Liver (tissue), 3 donors: ENCODE results near the gene DIAPH3.

ENCODE experiments used
- ATF3 ChIP-seq: IDR thresholded peaks from 2 replicates; pipeline ENCODE4 v1.6.1; 2016; ENCODE audit warnings: antibody characterized with exemption
- CTCF ChIP-seq: fragments of 150-350 bp; IDR thresholded peaks from 2 replicates; pipeline ENCODE4 v1.5.1; 2017; ENCODE audit warnings: improper control_type of control experiment, low read depth, low read length; ENCODE audit not compliant: missing input control
- FOXA1 ChIP-seq: IDR thresholded peaks from 2 replicates; pipeline ENCODE4 v1.6.1; 2016; ENCODE audit warnings: antibody characterized with exemption
- RAD21 ChIP-seq, 2 donors: IDR thresholded peaks; 2 replicates each; pipeline ENCODE4 v1.6.1; 2016; ENCODE audit warnings: antibody characterized with exemption in 2 of 2, mild to moderate bottlenecking in 2 of 2
- REST ChIP-seq: IDR thresholded peaks from 2 replicates; pipeline ENCODE4 v1.6.1; 2016; ENCODE audit warnings: antibody characterized with exemption, mild to moderate bottlenecking
- donor health status: healthy.
- donor health status: healthy.

GRCh38 chr13:59643364-59643841 is 520.3 kb downstream of the DIAPH3 start:
- TF ChIP-seq CTCF = no peak
- no peak for TF ChIP-seq RAD21 (IDR thresholded peaks at IDR 0.05)
- no peak for TF ChIP-seq ATF3
- no peak for TF ChIP-seq REST
- TF ChIP-seq FOXA1 = no peak
